ENCODE measurements around the gene FOXO6.

FOXO6 gene

DNA sequence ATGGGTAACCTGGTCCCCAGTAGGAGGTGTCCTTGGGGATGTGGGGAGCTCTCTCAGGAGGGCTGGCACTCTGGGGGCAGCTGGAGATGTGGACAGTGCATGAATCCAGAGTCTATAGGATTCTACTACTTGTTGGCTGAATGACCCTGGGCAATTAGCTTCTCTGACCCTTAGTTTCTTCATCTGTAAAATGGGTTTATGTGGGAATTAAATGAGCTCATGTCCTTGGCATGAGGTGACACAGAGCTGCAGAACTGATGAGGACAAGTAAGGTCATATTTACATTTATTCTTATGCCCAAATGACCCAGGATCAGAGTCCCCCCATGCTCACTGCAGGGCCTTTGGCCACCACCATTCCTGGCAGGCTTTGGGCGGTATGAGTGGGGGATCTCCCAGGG lies 29.3 kb downstream of the FOXO6 start:
- TF ChIP-seq CTCF (conservative IDR thresholded peaks at IDR 0.05; ENCODE audit: low read depth), result no peak
- POLR2A ChIA-PET (ENCODE audit: low non-redundant PET), result no interaction called here
- DNase-seq (ENCODE audit: low spot score), result no peak
- CTCF ChIA-PET, result no interaction called here
- H3K27ac ChIP-seq, result no peak overlapping the region

- no peak for DNase-seq (ENCODE audit: low spot score)
- ChIA-PET POLR2A (ENCODE audit: low non-redundant PET) (no interaction called here), CTCF (interaction anchor here (0.6 to 1.1 kb wide), 3 partner anchors 25 to 1512 kb away, joined by 3 to 6 read pairs (median 3); no protein-coding TSS in a partner anchor)
- peak overlapping the region; percentile 43 for H3K27ac ChIP-seq
- TF ChIP-seq CTCF (conservative IDR thresholded peaks at IDR 0.05; ENCODE audit: low read depth), result no peak
These were observed 30.7 kb downstream of the FOXO6 start for GRCh38 chr1:41391834-41392527.

- ChIA-PET CTCF (interaction anchor here (0.6 to 1.1 kb wide), 2 partner anchors 25 to 110 kb away, joined by 3 read pairs; no protein-coding TSS in a partner anchor), POLR2A (ENCODE audit: low non-redundant PET) (no interaction called here)
- H3K27ac ChIP-seq, result peak overlapping the region; percentile 43
- no peak for DNase-seq (ENCODE audit: low spot score)
- TF ChIP-seq CTCF (conservative IDR thresholded peaks at IDR 0.05; ENCODE audit: low read depth), result no peak
These were observed 31.3 kb downstream of the FOXO6 start for GRCh38 chr1:41392528-41392924.

DNA sequence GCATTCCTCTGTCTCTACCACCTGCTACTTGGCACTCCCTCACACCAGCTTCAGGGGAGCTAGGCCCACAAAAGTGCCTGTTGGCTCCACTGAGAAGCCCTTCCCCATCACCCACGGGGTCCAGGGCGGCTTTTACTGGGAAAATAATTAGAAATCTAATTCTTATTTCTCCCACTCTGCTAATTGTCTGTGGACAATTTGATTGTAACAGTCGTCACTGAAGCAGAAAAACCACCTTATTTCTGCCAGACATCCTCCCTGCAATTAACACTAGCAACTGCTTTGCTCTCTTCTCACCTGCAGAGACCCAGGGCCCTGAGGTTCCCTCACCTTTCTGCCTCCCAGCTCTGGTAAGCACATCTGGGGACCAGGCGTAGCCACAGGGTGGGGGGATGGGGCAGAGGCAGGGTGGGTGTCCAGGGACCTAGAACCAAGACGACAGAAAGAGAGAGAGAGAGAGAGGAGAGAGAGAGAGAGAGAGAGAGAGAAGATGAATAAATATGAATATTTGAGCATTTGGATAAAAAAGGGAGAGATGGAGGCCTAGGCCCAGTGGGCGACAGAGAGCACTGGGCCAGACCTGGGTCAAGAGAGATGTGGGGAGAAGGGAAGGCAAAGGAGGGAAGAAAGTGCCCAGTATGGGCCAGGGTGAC lies 32.6 kb downstream of the FOXO6 start:
- TF ChIP-seq CTCF (conservative IDR thresholded peaks at IDR 0.05; ENCODE audit: low read depth), result no peak
- no peak for DNase-seq (ENCODE audit: low spot score)
- H3K27ac ChIP-seq, result peak overlapping the region; percentile 39
- ChIA-PET CTCF (no interaction called here), POLR2A (ENCODE audit: low non-redundant PET) (no interaction called here)

DNA sequence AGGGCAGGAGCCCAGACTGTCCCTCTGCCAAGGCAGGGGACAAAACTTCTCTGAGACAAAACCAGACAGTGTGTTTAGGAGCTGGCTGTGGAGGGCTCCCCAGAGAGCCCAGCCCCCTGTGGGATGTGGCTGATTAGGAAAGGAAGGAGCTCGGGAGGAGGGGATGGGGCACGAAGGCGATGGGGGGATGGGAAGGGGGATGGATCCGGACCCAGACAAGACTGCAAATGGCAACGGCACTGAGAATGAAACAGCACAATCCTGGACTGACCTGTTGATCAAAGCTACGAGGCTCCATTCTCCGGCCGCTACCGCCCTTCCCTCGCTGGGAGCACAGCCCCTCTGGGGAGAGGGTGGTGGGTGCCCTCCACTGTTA lies 33.1 kb downstream of the FOXO6 start:
- POLR2A ChIA-PET (ENCODE audit: low non-redundant PET), result no interaction called here
- CTCF ChIA-PET, result no interaction called here
- peak overlapping the region; percentile 39; the same call in 1 of the 2 replicates for H3K27ac ChIP-seq
- TF ChIP-seq CTCF (conservative IDR thresholded peaks at IDR 0.05; ENCODE audit: low read depth), result no peak
- no peak for DNase-seq (ENCODE audit: low spot score)

GRCh38 chr1:41394959-41395956 lies 34.0 kb downstream of the FOXO6 start:
- POLR2A ChIA-PET (ENCODE audit: low non-redundant PET), result no interaction called here
- CTCF ChIA-PET, result interaction anchor here (0.6 kb wide), 1 partner anchor 189 kb away, joined by 5 read pairs; no protein-coding TSS in a partner anchor
- no peak overlapping the region; the same call in 1 of the 2 replicates for H3K27ac ChIP-seq
- no peak for TF ChIP-seq CTCF (conservative IDR thresholded peaks at IDR 0.05; ENCODE audit: low read depth)
- DNase-seq (ENCODE audit: low spot score), result no peak

Measured in RWPE1 (cell line).